Stimulated activated CD8-positive, alpha-beta memory T cell treated with anti-CD3 and anti-CD28 coated beads, Interleukin-4, amount 100 ng/mL, for 1 hour (primary cell): Measurements from ENCODE around the gene PVALEF.

ENCODE experiments used
- DNase-seq, 2 donors: peaks; one replicate each; pipeline ENCODE4 v3.0.0-alpha.2; 2020; ENCODE audit warnings: low read depth in 2 of 2, low spot score in 1 of 2

PVALEF gene

DNA sequence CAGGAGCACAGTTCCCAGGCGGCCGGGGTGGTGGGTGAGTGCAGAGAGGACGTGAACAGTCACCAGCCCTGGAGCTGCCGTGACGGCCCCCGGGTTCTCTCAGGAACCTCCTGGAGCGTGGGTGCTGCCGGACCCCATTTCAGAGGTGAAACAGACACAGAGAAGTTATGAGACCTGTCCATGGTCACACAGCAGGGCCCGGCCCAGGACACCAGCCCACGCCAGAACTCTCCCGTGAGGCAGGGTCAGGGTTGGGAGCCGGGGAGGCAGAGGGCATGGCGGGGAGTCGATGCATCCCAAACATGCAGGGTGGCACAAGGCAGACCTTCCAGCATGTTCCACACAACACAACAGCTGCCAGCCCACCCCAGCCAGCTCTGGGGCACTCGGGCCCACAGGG, 3.8 kb upstream of the PVALEF start:
- no peak for DNase-seq

DNA sequence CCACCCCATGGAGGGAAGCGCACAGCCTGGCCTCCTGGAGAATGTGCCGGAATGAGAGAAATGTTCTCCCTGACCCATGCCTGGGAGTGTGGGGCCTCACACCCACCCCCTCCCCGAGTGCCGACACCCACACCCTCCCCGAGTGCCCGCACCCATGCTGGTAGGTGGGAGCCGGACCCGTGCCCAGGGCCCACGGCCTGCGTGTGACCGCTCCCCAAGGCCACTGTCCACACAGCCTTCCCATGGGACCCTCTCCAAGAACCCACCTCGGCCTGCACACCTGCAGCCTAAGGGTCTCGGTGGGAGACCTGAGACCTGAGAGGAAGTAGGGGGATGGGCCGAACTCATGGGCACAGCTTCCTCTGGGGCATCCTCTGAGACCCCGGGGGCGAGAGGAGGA, 3.3 kb upstream of the PVALEF start:
- DNase-seq = no peak

DNA sequence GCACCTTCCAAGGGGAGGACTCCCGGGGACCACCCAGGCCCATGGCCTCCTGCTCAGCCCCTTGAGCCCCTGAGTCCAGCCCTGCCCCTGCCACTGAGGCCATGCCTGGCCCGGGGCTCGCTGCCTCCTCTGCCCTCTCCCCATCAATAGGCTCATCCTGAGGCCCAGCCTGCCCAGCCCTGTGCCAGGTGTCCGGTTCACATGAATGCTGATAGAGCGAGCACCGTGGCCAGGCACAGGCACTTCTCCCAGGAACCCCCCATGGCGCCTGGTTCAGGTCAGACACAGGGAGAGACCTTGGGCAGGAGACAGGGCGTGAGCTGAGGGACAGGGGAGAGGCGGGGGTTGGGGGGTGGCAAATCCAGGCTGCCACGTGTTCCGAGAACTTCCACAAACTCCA, 2.8 kb upstream of the PVALEF start:
- DNase-seq = no peak

DNA sequence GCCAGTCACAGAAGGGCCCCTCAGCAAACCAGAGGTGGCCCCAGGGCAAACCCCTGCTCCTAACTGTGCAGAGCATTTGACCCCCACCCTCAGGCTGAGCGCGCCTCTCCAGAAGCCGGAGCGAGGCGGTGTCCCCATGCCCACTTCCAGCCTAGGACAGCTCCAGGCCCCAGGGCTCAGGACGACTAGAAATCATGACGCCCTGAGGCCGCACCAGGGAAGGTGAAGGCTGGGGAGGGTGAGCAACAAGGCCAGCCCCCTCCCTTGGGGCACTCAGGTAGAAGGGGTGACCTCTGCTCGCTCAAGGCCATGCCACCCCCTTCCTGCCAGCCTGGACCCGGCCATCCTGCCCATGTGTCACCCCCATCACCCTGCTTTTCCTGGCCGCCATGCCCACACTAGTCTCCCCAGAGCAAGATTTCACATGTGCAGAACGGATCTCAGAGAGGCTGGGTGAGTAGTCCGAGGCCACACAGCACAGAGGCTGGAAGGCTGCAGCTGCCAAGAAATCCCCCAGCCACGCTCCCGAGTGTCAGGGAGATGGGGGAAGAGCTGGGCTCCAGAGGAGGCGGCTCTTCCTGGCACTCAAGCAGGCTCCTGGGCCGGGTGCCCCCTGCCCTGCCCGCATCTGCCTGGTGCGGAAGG, 2.1 kb upstream of the PVALEF start:
- DNase-seq = no peak

DNA sequence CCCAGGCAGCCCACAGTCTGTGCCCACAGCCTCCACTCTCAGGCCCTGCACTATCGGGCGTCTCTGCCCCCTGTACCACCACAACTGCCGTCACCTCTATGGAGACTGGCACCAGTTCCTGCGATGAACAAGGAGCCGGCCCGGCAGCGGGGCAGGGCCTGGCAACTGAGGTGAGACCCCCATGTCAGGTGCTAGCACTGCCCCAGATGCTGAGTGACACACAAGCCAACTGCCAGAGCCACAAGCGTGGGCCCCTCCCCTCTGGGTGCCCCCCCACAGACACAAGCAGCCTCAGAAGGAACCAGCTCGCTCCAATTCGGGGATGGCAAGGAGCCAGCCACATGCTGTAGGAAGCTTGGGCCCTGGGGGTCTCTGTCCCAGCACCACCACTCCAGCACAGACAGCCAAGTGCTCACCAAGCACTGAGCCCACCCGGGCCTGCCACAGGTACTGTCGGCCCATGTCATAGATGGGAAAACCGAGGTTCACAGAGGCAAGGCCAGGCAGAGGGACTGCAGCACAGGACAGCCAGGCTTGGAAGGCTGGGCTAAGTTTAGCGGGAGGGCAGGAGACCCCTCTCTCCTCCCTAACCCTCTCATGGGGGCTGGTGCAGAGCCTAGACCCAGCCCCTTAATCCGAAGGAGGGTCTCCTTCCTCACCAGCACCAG, 1.5 kb upstream of the PVALEF start:
- no peak for DNase-seq

DNA sequence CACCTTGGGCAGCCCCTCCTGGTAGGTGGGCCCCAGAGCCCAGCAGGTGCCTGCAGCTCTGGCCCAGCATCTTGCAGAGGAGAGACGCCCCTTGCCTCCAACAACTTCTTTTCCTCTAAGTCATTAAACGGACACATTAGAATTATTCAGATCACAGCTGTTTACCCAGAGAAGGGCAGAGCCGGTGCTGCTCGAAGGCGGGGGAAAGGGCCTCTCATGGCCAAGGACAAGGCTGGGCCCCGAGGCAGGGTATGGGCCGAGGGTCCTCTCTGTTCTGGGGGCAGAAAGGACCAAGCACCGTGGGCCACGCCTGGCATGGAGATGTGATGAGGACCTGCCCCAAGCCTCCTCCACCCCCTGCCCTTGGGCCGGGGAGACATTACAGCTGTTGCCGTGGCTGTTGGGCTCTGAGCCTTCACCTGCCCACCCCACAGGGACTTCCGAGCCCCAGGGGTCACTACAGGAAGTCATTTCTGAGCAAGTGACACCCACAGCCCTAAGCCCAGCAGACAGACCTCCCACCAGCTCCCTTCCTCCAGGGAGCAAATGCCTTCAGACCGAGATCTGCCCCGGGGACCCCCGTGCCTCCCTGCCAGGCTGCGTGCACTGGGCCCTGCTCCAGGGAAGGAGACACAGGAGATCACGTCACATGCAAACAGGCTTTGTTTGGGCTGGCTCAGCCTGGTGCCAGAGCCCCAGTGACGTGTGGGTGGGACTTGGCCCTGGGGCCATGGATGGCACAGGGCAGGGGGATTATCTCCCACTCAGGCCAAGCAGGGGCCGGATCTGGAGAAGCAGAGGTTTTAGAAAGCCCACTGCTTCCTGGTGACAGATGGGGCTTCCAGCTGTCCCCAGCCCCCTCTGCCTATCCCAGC, 699 bp upstream of the PVALEF start:
- DNase-seq = no peak

DNA sequence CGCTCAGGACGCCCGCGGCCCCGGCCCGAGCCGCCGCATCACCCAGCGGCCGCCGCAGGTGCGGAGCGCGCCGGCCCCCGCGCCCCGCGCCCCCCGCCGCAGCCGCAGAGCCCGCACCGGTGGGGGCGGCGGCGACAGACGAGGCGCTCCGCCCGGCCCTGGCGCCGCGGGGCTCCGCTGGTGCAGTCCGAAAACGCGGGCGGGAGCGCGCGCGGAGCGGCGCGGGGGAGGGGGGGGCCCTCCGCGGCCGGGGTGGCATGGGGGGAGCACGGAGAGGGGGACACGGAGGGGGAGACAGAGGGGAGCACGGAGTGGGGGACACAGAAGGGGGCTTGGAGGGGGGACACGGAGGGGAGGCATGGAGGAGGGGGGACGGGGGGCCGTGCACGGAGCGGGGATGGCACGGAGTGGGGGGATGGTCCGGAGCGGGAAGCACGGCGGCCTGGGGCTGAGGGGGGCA, 756 bp downstream of the PVALEF start, which contains the start of gene AATK:
TSS of gene AATK (minus strand) at position 189 of the 460 bp plus-strand sequence. CDS start 229 bp downstream, outside the sequence.
- no peak for DNase-seq

DNA sequence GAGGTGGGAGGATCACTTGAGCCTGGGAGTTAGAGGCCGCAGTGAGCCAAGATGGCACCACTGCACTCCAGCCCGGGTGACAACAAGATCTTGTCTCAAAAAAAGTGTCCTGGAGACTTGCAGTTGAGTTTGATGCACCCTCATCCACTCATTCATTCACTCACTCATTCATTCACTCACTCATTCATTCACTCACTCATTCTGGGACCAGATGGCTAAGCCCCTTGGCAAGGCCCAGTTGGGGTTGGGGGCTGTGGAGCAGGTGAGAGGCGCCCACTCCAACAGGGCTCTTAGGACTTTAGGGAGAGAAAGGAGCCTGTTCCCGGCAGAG, 1.9 kb downstream of the PVALEF start:
- DNase-seq = no peak

DNA sequence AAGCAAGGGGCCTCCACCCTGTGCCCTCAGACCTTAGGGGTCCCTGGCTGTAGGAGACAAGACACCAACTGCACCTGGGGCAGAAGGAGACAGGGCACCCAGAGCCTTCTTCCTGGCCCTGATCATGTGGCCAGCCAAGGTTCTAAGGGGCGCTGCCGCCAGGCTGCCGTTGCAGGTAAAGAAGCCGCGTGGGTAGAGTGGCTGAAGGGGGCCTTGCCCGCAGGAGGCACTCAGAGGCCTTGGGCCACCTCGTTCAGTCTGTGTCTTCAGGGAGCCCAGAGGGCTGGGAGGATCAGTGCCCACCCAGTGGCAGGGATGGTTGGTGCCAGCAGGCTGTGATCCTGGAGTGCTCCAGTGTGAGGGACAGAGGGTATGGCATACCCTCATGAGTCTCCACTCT, 2.3 kb downstream of the PVALEF start:
- no peak for DNase-seq

DNA sequence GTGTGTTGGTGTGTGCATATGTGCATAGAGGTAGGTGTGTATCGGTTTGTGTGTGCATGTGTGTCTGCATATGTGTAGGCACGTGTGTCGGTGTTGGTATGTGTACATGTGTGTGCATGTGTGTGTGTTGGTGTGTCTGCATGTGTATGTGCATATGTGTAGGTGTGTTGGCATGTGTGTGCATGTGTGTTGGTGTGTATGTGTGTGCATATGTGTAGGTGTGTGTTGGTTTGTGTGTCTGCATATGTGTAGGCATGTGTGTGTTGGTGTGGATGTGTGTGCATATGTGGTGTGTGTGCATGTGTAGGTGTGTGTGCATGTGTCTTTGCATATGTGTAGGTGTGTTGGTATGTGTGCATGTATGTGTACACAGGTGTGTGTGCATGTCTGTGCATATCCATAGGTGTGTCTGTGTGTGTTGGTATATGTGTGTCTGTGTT, 4.6 kb downstream of the PVALEF start:
- DNase-seq = no peak

DNA sequence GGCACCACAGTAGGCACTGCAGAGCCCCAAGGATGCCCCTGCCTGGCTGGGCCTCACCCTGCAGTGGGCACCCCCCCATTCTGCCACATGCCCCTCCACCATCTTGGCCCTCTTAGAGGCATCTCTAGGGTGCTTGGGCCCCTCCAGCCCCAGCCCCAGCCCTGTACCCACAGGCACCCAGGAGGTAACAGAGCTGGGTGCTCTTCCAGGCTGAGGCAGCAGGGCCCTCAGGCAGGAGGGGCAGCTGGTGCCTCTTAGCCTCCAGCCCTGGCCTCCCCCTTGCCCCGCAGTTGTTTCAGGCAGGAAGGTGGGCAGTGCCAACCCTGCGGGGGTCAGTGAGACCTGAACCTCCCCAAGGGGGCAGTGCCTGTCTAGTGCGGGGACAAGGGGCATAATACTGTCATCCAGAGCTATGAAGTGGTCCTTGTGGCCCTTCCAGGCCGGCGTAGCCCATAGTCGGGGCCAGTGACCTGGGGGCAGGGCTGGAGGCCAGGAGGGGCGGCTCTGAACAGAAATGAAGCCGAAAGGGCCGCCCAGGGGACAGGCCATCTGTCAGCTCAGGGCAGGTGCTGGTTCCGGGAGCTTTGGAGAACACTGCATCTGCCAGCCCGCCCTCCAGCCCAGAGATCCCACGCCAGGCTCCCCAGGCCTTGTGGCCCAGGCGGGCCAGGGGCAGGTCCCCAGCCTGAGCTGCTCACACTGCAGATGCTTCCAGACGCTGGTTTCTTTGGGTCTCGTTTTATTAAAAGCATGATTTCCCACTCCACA, 5.6 kb downstream of the PVALEF start:
- no peak for DNase-seq

DNA sequence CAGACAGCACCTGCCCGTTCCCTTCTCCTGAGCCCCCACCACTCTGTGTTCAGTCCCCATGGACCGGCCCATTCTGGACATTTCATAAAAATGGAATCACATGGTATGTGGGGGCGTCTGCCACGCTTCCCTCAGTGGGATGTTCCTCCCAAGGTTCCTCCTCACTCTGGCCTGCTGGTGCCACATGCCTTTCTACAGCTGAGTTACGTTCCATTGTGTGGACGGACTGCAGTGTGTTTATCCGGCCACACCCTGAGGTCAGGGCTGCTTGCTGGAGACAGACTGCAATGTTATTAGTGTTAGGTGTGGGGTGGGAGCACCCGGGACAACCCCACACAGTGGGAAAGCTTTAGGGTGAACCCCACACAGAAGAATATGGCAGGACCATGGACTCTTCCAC, 6.6 kb downstream of the PVALEF start:
- no peak for DNase-seq

DNA sequence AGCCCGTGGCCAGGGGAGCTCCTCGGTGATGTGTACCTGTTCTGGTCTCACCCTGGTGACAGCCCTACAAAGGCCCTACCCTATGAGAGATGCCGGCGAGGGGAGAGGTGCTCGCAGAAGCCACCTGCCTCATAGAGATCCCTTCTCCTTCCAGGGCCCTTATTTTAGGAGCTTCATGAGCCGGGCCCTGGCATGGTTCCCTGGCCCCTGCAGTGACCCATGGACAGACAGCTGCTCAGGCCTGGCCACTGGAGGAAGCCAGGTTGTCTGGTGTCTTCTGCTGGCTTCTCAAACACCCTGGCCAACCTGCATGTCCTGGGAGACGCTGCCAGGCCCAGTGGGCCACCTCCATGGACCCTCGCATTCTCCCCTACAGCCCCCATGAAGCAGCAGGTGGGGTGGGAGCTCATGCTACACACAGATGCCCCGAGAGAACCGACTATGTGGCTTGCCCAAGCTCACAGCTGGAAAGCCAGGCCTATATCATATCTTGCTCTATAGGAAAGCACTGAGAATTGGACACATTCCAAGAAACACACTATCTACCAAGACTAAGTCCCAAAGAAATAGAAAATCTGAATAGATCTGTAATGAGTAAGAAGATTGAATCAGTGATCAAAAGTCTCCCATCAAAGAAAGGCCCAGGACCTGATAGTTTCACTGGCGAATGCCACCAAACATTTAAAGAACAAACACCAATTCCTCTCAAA, 7.9 kb downstream of the PVALEF start:
- DNase-seq = no peak

DNA sequence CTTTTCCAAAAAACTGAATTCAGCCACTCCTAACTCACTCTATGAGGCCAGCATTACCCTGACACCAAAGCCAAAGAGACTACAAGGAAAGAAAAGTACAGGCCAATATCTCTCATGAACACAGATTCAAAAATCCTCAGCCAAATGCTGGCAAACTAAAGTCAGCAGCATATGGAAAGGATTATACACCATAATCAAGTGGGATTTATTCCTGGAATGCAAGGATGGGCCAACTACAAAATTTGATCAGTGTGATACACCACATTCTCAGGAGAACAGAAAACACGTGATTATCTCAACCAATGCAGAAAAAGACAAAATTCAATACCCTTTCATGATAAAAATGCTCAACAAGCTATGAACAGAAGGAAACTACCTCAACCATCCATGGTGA, 8.5 kb downstream of the PVALEF start:
- DNase-seq = no peak

DNA sequence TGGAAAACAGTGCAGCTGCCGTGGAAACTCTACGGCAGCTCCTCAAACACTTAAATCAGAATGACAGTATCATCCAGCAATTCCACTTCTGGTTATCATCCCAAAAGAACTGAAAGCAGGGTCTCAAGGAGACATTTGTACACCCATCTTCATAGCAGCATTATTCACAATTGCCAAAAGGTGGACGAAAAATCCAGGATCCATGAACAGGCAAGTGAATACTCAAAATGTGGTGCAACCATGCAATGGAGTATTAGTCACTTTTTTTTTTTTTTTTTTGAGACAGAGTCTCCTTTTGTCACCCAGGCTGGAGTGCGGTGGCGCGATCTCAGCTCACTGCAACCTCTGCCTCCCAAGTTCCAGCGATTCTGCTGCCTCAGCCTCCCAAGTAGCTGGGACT, 11.4 kb downstream of the PVALEF start:
- DNase-seq = no peak

DNA sequence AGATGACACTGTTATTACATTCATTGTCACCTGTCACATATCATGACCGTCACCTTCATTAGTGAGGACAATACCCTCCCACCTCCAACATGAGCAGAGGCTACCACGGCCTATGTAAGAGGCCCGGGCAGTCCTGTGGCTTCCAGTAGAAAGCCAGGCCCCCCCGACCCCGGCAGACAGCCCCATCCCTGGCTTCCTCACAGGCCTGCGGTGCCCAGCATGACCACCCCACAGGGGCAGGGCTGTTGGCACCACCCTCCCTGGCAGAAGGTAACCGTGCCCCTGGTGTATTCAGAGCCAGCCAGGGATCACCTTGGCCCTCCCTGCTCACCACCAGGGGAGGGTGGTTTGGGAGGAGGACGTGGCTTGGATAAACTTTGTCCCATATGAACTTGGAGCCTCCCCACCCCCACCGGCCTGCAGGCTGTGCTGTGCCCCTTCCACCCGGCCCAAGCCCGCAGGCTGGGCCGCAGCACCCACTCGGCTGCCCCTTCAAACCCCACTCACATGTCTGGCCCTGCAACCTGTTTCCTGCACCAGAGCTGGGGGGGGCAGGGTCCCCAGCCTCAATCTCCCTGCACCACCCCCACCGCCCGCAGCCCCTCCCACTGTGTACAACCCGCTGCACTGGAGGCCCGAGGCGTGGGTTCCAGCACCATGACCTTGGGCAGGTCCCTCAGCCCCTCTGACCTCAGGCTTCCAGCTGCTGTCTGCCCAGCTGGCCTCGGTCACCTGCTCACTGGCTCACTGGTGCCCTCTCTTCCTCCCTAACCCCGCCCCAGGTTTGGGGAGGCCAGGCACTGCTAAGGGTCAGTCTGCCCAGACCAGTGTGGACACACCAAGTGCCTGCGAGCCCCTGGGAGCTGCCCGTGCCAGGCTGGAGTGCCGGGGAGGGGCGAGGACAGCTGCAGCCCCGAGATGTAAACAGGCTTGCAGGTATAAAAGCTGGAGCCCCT, 13.1 kb downstream of the PVALEF start:
- DNase-seq = no peak

DNA sequence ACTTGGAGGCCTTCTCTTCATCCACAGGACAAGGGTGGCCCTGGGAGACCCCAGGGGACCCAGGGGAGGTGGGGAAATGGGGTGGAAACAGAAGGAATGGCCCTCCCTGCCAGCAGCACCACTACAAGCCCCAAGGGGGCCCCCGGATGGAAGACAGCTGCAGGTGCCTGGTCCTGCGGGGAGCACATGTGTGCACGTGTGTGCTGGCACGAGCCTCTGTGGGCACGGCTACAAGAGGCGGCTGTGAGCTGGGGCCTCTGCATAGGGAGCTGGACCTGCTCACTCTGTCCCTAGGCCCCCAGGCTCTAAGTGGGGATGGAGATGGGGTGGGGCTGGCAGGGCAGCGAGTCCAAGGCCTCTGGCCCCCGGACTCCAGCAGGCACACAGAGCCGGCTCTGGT, 13.9 kb downstream of the PVALEF start:
- DNase-seq = no peak

DNA sequence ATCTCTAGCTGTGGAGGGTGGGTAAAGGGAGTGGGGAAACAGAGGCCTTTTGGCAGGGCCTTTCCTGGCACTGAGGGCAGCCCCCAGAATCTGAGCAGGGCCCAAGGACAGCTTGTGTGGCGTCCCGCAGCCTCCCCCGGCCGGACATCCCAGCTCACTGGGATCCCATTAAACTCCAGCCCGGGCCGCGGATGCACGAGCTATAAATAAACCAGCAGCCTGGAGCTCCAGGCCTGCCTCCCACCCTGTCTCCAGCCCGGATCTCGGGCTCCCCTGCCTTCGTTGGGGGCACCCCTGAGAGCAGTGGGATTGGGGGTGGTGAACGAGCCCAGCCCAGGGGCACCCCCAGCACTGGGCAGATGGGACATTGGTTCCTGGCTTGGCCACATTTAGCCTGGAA, 14.6 kb downstream of the PVALEF start:
- no peak for DNase-seq
